AG04449 (cell line): Measurements from ENCODE around the gene MLLT1.

Source experiments
- CTCF ChIA-PET: fragments of 350-600 bp; formaldehyde crosslinking; extraction: SDS; loops from one replicate; lab custom pipeline; 2021; ENCODE audit warnings: antibody characterized with exemption; lab: Yijun Ruan, JAX
- POLR2A ChIA-PET: fragments of 400-600, 350-600 bp; formaldehyde crosslinking; extraction: SDS; loops from one replicate; lab custom pipeline; 2020; ENCODE audit warnings: antibody characterized with exemption, inconsistent platforms; lab: Yijun Ruan, JAX
- DNase-seq: peaks from one replicate; pipeline ENCODE4 v3.0.0-alpha.2; 2010; ENCODE audit warnings: low read depth, low spot score
- H3K4me3 ChIP-seq: 2 replicates; pipeline ENCODE4 v1.5.1; 2011; ENCODE audit warnings: low read depth, mild to moderate bottlenecking, control low read depth, low read length
- TF ChIP-seq, protein P1 (sequence below): IDR thresholded peaks from one replicate; pipeline ENCODE4 v1.5.1; 2011; ENCODE audit warnings: mild to moderate bottlenecking, moderate library complexity, low read length, control low read depth, inconsistent platforms; ENCODE audit not compliant: insufficient read depth; ENCODE audit errors: missing control alignments

The MLLT1 gene

DNA sequence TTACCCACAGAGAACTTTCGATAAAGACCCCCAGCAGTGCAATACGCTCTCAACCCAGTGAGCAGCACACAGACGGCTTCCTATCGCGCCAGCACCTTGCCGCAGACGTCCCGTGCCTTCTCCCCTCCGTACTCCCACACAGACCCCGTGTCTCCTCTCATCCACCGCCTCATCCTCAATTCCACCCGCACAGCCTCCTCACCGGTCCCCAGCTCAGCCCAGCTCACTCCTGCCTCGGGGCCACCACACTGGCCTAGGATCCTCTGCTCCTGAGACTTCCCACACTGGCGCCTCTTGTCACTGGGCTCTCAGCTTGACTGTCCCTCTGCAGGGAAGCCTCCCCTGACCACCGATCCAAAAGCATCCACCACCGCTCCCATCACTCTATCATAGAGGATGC, 9.0 kb downstream of the MLLT1 start:
- ChIA-PET POLR2A (no interaction called here), CTCF (interaction anchor here (0.8 to 3.3 kb wide), 4 partner anchors 10 to 52 kb away, joined by 3 to 24 read pairs (median 13); no protein-coding TSS in a partner anchor)
- TF ChIP-seq, protein P1, sequence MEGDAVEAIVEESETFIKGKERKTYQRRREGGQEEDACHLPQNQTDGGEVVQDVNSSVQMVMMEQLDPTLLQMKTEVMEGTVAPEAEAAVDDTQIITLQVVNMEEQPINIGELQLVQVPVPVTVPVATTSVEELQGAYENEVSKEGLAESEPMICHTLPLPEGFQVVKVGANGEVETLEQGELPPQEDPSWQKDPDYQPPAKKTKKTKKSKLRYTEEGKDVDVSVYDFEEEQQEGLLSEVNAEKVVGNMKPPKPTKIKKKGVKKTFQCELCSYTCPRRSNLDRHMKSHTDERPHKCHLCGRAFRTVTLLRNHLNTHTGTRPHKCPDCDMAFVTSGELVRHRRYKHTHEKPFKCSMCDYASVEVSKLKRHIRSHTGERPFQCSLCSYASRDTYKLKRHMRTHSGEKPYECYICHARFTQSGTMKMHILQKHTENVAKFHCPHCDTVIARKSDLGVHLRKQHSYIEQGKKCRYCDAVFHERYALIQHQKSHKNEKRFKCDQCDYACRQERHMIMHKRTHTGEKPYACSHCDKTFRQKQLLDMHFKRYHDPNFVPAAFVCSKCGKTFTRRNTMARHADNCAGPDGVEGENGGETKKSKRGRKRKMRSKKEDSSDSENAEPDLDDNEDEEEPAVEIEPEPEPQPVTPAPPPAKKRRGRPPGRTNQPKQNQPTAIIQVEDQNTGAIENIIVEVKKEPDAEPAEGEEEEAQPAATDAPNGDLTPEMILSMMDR, result no peak
- DNase-seq, result no peak
- no peak overlapping the region for H3K4me3 ChIP-seq

DNA sequence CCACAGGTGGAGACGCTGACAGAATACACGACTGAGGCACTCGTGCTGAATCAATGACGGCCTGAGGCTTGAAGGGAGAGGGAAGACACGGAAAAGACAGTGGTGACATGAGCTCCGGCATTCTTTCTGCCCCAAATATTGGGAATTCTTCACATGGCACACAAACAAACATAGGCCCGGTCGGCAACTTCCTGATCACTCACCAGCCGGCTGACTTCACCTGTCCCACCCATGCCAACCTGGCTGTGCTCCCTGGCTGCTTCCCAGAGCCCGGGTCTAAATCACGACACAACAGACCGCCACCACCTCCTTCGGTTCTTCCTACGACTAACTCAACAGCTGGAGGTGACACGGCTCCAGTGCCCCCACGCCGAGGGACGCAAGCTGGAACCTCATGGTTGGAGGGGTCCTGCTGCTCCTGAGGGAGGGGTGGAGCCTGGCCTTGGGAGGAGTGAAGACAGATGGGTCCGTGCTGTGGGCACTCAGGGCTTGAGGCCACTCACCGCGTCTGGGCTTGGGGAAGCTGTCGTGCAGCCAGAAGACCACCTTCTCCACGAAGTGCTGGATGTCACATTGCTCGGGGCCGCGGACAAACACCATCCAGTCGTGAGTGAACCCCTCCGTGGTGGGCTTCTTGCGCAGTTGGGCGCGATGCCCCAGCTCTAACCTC, 9.6 kb downstream of the MLLT1 start:
- DNase-seq, result no peak
- no peak overlapping the region for H3K4me3 ChIP-seq
- CTCF ChIA-PET, result interaction anchor here (0.7 to 3.3 kb wide), 3 partner anchors 9 to 52 kb away, joined by 3 to 24 read pairs (median 22); no protein-coding TSS in a partner anchor
- POLR2A ChIA-PET, result no interaction called here
- TF ChIP-seq, protein P1, result no peak

DNA sequence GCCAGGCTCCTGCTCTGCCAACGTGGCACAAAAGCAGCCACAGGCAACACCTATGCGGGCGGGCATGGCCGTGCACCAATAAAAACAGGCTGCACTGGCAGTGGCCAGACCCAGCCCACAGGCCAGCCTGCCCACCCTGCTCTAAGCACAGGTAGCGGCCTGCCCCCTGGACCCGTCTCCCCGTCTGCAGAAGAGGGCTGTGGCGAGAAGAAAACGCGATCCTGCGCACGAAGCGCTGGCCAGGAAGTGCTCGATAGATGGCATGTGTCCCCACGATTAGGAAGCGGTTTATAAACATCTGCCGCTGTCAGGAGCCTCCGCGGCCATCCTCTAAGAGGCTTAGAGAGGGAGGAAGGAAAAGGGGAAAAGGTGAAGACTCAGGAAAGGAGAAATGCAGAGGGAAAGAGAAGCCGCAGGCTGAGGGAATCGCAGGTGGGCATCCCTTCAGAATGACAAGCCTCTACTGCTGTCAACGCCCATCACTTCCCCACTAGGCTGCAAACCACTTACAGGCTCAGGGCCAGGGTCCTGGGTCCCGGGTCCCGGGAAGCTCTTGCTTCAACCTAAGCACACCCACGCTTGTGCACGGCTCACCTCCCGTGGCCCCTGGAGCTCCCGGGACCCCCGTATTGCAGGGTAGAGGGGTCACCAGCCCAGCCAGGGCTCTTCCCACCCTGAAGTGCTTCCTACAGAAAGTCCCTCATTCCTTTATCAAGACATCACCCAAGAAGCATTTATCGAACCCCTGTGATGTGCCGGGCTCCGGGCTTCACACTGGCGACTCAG, 10.5 kb downstream of the MLLT1 start:
- ChIA-PET POLR2A (no interaction called here), CTCF (interaction anchor here (0.7 to 3.3 kb wide), 4 partner anchors 8 to 51 kb away, joined by 3 to 22 read pairs (median 6); no protein-coding TSS in a partner anchor)
- H3K4me3 ChIP-seq, result no peak overlapping the region
- TF ChIP-seq, protein P1, result no peak
- DNase-seq, result no peak

DNA sequence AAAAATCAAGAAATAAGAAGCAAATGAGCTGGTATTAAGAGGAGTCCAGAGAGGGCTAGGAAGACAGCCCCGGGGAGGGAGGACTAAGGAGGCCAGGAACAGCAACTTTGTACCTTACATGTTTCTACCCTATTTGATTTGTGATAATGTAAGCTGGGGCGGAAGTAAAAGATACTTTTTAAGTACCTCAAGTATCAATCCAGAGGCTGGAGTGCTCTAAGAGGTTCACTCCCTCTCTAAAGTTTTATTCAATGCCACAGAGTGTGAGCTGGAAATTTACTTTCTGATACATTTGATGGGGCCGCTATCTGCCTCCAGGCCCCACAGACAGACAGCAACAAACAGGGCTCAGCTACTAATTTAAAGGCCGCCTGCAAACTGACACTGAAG, 11.4 kb downstream of the MLLT1 start:
- CTCF ChIA-PET, result interaction anchor here (1.0 to 2.2 kb wide), 4 partner anchors 9 to 50 kb away, joined by 3 to 9 read pairs (median 4); no protein-coding TSS in a partner anchor
- no peak overlapping the region for H3K4me3 ChIP-seq
- TF ChIP-seq, protein P1, result no peak
- no peak for DNase-seq
- POLR2A ChIA-PET, result no interaction called here

DNA sequence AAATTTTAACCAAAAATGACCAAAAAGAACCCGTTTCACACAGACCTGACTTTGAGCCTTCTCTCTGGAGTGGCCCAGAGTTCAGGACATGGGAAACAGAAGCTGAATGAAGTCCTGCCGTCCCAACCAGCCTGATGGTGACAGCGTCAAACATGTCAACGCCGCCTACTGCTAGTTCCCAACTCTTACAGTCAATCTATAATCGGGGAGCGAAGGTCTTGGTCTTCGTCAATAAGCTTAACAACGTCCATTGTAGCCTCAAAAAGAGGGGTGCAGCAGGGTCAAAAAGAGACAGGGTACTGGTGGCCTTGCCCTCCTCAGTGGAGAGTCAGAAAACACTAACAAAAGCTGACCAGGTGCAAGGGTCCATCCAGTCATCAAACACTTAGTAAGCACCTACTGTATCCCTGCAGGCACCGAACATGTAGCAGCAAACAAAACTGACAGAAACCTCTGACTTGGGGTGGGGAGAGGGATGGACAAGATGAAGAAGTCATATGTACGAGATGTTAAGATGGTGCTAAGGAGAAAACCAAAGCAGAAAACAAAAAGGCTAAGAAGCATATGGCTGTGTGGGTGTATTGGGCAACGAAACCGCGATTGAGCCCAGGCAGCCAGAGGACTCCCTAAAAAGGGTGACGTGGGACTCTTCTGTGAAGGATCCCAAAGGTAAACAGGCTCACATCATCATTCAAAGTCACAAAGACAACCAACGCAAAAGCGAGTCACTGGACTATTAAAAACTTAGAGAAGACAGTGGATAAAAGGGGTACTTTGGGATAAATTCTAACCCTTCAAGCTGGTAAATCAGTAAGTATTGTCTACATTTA, 12.0 kb downstream of the MLLT1 start:
- POLR2A ChIA-PET, result interaction anchor here (0.6 kb wide), 1 partner anchor 11 kb away, joined by 3 read pairs; no protein-coding TSS in a partner anchor
- no peak for DNase-seq
- no peak overlapping the region for H3K4me3 ChIP-seq
- CTCF ChIA-PET, result interaction anchor here (1.0 to 2.2 kb wide), 5 partner anchors 9 to 49 kb away, joined by 3 to 9 read pairs (median 5); no protein-coding TSS in a partner anchor
- TF ChIP-seq, protein P1, result no peak
